Stimulated activated naive CD8-positive, alpha-beta T cell treated with anti-CD3 and anti-CD28 coated beads, Interleukin-15, amount 100 ng/mL, for 72 hours (primary cell): ENCODE results near the gene POLDIP2.

ENCODE experiments used
- ATAC-seq: fragments of 150-1000 bp; cut with Tn5 transposase; 2 replicates; pipeline ENCODE4 v1.10.0; 2021; ENCODE audit warnings: mild to moderate bottlenecking, moderate library complexity
- DNase-seq, 2 donors: peaks; one replicate each; pipeline ENCODE4 v3.0.0; 2021 to 2022
- H3K27ac Mint-ChIP-seq, 2 donors: one replicate each; pipeline ENCODE4 v1.8.0; 2022; ENCODE audit warnings: mild to moderate bottlenecking in 2 of 2, mixed read lengths in 2 of 2, moderate library complexity in 2 of 2
- H3K27me3 Mint-ChIP-seq: one replicate; pipeline ENCODE4 v1.8.0; 2022; ENCODE audit warnings: mixed read lengths
- H3K4me1 Mint-ChIP-seq: one replicate; pipeline ENCODE4 v1.8.0; 2022; ENCODE audit warnings: mild to moderate bottlenecking, mixed read lengths
- H3K4me3 Mint-ChIP-seq, 2 donors: one replicate each; pipeline ENCODE4 v1.8.0; 2022; ENCODE audit warnings: mild to moderate bottlenecking in 2 of 2, mixed read lengths in 2 of 2, moderate library complexity in 1 of 2
- H3K9me3 Mint-ChIP-seq, 2 donors: one replicate each; pipeline ENCODE4 v1.8.0; 2022; ENCODE audit warnings: mixed read lengths in 2 of 2

POLDIP2 gene

GRCh38 chr17:28338056-28338768, 19.1 kb downstream of the POLDIP2 start:
- Mint-ChIP-seq H3K4me1 (peaks cover 51% of the 10 kb centered on the region), H3K4me3 (no peak overlapping the region), H3K27ac (peak overlapping the region in 1 of 2 donors; percentile 65), H3K27me3 (no peaks in the 10 kb centered on the region), H3K9me3 (no peaks in the 10 kb centered on the region)
- ATAC-seq (no peak), DNase-seq (no peak)

DNA sequence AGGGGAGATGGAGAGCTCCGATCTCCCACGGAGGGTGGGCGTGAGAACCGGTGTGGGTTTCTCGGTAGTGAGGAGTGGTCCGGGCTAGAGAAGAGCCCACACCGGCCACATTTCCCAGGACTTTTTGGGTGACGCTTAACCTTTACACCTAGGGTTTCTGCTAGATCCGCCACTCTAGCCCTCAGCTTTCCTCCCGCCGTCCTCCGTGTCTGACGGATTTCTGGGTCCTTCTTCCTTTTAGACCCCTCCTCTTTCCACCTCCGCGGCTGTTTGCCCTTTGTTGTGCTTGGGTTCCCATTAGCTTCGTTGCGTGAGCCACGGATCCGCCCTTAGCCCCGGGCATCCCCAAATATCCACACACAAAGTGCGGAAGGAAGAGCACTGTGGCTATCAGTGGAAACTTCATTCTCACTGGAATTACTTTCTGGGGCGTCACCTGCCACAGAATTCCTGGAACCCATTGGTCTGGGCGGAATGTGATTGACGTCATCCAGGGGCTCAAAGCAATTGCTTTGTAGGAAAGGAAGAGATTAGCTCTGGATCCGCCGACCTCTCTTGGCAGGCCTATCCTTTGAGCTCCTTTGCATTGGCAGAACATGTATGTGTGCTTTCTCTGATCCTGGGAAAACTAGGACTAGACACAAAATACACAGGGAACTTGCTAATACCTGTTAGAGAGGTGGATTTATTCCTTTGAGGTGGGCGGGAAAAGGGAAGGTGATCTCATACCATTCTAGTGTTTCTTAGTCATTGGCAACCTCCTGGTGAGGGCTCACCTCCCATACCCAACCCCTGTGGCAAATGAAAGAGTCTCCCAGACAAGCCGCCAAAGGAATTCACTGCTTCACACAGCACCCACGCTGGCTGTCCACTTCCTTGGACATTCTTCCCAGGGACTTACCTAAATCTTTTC, 21.1 kb downstream of the POLDIP2 start:
- Mint-ChIP-seq H3K27ac (peak overlapping the region; percentile 98), H3K27me3 (no peaks in the 10 kb centered on the region), H3K4me1 (peaks cover 51% of the 10 kb centered on the region), H3K9me3 (no peaks in the 10 kb centered on the region), H3K4me3 (peak overlapping the region; percentile 94 to 99)
- DNase-seq, result peak in 1 of 2 donors; percentile 25
- ATAC-seq, result peak; percentile 5

- H3K4me1 Mint-ChIP-seq, result peaks cover 48% of the 10 kb centered on the region
- DNase-seq (peak; percentile 97 to 99), ATAC-seq (peak; percentile 98)
- H3K27me3 Mint-ChIP-seq, result no peaks in the 10 kb centered on the region
- H3K9me3 Mint-ChIP-seq, result no peaks in the 10 kb centered on the region
- H3K27ac Mint-ChIP-seq, result peak within 1 kb of the TSS; percentile 98
- H3K4me3 Mint-ChIP-seq, result peak within 1 kb of the TSS; percentile 94 to 99
These were observed 21.9 kb downstream of the POLDIP2 start, which contains the start of the genes IFT20 and TNFAIP1 for GRCh38 chr17:28335201-28335958. Gene IFT20, minus strand, starts transcription at chr17:28335472. Its CDS starts 3,487 bp downstream, at chr17:28331985. Gene TNFAIP1, plus strand, starts transcription at chr17:28335761. Its CDS starts 3,761 bp downstream, at chr17:28339522.

DNA sequence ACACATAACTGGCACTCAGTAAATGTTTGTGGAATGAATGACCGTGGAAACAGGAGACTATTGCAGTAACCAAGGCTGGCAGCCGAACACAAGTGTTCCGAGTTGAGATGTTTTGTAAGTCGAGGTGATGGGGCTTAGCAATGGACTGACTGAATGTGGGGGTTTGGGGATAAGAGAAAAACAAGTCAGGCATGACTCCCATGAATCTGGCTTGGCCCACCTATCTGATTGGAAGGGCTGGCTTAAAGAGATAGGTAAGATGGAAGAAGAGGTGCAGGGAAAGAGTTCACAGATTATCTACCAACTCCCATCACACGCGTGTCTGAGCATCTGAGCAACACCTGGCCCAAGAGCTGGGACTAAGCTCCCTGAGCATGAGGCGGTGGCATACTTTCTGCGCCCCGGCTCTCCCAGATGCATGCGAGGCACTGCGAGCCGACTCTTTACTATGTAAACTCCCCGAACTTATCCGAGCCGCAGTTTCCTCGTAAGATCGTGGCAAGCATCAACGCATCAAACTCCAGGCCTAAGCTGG, 22.6 kb downstream of the POLDIP2 start:
- Mint-ChIP-seq H3K4me1 (peaks cover 42% of the 10 kb centered on the region), H3K4me3 (peak overlapping the region; percentile 94 to 99), H3K27me3 (no peaks in the 10 kb centered on the region), H3K9me3 (no peaks in the 10 kb centered on the region), H3K27ac (peak overlapping the region; percentile 90 to 95)
- DNase-seq, result no peak
- no peak for ATAC-seq

DNA sequence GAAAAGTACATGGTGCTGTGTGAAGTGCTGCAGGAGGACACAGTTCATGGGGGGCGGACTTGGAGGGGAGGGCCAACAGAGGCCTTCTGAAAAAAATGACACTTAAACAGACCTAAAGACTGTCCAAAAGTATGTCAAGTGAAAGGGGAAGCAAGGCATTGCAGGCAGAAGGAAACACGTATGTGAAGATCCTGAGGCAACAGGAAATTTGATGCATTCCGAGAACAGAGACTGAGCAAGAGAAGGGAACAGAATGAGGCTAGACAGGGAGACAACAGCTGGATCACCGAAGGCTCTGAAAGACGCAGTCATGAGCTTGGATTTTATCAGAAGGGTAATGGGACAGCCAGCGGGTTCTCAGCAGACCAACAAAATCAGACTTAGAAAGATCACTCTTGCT, 23.2 kb downstream of the POLDIP2 start:
- ATAC-seq (no peak), DNase-seq (no peak)
- Mint-ChIP-seq H3K27me3 (no peaks in the 10 kb centered on the region), H3K4me1 (peaks cover 42% of the 10 kb centered on the region), H3K4me3 (peak overlapping the region; percentile 94 to 99), H3K27ac (peak overlapping the region; percentile 38 to 59), H3K9me3 (no peaks in the 10 kb centered on the region)

- ATAC-seq (no peak), DNase-seq (no peak)
- peak overlapping the region in 1 of 2 donors; percentile 94 for H3K4me3 Mint-ChIP-seq
These were observed 24.1 kb downstream of the POLDIP2 start for GRCh38 chr17:28333083-28333746.

DNA sequence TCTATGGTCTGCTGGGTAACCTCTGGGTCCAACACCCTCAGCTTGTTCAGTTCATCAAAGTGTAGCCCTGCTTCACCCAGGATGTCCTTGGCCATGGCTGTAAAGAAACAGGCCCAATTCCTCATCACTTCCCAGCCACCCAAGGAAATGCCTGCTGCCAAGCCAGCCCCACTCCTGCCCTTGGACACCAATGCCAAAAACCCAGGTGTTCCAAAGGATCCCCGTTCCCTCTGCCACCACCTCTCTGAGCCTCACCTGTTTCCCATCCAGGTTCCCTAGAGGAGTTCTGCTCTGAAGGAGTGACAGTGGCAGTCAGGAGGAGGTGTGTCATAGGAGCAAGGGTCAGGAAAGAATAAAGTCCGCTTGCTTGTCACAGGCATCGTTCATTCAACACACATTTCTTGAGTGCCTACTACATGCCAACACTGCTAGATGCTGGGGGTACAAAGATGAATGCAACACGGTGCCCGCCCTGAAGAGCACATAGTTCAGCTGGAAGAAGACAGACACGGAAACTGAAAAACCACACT, 25.4 kb downstream of the POLDIP2 start:
- no peak overlapping the region for H3K4me3 Mint-ChIP-seq
- no peaks in the 10 kb centered on the region for H3K9me3 Mint-ChIP-seq
- no peak for DNase-seq
- no peaks in the 10 kb centered on the region for H3K27me3 Mint-ChIP-seq
- H3K4me1 Mint-ChIP-seq, result peaks cover 27% of the 10 kb centered on the region
- no peak for ATAC-seq
- no peak overlapping the region for H3K27ac Mint-ChIP-seq

More at GRCh38 chr17:28333083-28333746, 24.1 kb downstream of the POLDIP2 start:
- Mint-ChIP-seq H3K27ac (peak overlapping the region in 1 of 2 donors; percentile 7), H3K4me1 (peaks cover 37% of the 10 kb centered on the region), H3K9me3 (no peaks in the 10 kb centered on the region), H3K27me3 (no peaks in the 10 kb centered on the region)

DNA sequence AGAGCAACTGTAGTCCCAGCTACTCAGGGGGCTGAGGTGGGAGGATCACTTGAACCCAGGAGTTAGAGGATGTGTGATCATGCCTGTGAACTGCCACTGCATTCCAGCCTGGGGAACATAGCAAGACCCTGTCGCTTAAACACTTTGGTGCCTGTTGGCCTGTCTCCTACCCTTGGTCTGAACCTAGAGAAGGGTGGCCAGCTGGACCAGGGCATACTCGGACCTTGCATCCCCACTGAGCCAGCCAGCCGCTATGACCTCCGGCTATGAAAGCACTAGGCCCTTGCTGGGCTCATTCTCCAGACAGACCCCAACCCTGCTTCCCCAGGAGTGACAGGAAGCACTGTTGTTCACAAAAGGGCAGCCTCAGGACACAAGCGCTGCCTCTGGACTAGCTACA, 26.7 kb downstream of the POLDIP2 start:
- Mint-ChIP-seq H3K9me3 (no peaks in the 10 kb centered on the region), H3K27me3 (no peaks in the 10 kb centered on the region), H3K4me3 (no peak overlapping the region), H3K27ac (peak overlapping the region in 1 of 2 donors; percentile 76), H3K4me1 (peaks cover 27% of the 10 kb centered on the region)
- ATAC-seq (no peak), DNase-seq (no peak)

- DNase-seq (no peak), ATAC-seq (no peak)
- Mint-ChIP-seq H3K27me3 (no peaks in the 10 kb centered on the region), H3K27ac (no peak overlapping the region), H3K4me1 (peaks cover 11% of the 10 kb centered on the region), H3K9me3 (no peaks in the 10 kb centered on the region), H3K4me3 (no peak overlapping the region)
These were observed 29.0 kb downstream of the POLDIP2 start for GRCh38 chr17:28328325-28328724.

- H3K27me3 Mint-ChIP-seq, result no peaks in the 10 kb centered on the region
- H3K9me3 Mint-ChIP-seq, result no peaks in the 10 kb centered on the region
- DNase-seq (no peak), ATAC-seq (no peak)
- H3K27ac Mint-ChIP-seq, result no peak overlapping the region
- no peak overlapping the region for H3K4me3 Mint-ChIP-seq
- peaks cover 11% of the 10 kb centered on the region for H3K4me1 Mint-ChIP-seq
These were observed 29.6 kb downstream of the POLDIP2 start for GRCh38 chr17:28327709-28328108.

DNA sequence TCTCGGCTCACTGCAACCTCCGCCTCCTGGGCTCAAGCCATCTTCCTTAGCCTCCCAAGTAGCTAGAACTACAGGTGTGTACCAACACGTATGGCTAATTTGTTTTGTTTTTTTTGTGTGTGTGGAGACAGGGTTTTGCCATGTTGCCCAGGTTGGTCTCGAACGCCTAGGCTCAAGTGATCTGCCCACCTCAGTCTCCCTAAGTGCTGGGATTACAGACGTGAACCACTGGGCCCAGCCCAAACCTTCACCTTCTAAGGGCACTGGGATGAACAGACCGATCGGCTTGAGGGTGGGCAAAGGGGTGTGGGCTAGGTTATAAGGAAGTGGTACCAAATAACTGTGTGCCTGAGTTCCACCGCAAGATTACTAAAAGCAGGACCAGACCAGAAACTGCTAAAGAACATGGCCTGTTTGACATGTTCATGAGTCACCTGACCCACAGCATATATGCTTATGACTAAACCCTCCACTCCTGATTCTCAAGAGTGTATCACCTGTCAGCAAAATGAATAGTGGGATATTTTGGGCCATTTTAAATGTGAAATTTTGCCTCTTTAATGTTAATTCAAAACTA, 30.2 kb downstream of the POLDIP2 start:
- Mint-ChIP-seq H3K4me3 (no peak overlapping the region), H3K27ac (no peak overlapping the region), H3K4me1 (peaks cover 11% of the 10 kb centered on the region), H3K9me3 (no peaks in the 10 kb centered on the region), H3K27me3 (no peaks in the 10 kb centered on the region)
- DNase-seq (peak in 1 of 2 donors; percentile 45), ATAC-seq (peak; percentile 99)

DNA sequence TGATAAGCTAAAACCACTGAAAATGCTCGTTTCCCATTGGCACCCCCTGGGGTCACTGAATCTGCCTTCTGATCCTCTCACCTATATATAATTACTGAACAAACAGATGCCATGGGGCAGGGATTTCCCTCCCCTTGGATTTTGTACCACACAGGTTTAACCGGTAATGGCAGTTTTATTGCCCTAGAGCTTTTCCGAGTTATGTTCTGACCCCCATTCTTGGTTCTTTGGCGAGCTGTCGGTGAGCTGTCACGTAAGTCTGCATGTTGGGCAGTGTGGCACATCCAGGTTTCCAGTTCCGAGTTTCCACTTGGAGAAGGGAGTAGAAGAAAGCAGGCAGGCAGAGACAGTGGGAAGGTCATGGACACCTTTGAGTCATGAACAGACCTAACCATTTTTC, 31.2 kb downstream of the POLDIP2 start:
- Mint-ChIP-seq H3K27me3 (no peaks in the 10 kb centered on the region), H3K4me1 (peaks cover 19% of the 10 kb centered on the region), H3K9me3 (no peaks in the 10 kb centered on the region), H3K27ac (peak overlapping the region in 1 of 2 donors; percentile 15), H3K4me3 (no peak overlapping the region)
- ATAC-seq (no peak), DNase-seq (no peak)

DNA sequence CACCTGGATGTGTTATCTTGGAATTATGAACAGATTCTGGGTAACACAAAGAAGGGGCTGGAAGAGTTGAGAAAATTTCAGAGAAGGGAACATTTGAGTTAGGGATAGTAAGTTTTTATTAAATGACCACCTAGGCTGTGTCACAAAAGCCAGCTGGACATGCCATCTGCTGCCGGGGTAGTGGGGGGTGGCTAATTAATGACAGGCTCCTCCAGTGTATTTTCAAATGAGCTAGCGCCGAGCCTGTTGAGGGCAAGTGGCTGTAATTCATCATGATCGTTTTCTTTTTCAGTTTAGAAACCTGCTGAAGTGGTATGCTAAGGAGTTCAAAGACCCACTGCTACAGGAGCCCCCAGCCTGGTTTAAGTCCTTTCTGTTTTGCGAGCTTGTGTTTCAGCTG, 32.1 kb downstream of the POLDIP2 start:
- DNase-seq, result no peak
- no peaks in the 10 kb centered on the region for H3K9me3 Mint-ChIP-seq
- no peaks in the 10 kb centered on the region for H3K27me3 Mint-ChIP-seq
- peaks cover 28% of the 10 kb centered on the region for H3K4me1 Mint-ChIP-seq
- ATAC-seq, result no peak
- no peak overlapping the region for H3K4me3 Mint-ChIP-seq
- no peak overlapping the region for H3K27ac Mint-ChIP-seq

DNA sequence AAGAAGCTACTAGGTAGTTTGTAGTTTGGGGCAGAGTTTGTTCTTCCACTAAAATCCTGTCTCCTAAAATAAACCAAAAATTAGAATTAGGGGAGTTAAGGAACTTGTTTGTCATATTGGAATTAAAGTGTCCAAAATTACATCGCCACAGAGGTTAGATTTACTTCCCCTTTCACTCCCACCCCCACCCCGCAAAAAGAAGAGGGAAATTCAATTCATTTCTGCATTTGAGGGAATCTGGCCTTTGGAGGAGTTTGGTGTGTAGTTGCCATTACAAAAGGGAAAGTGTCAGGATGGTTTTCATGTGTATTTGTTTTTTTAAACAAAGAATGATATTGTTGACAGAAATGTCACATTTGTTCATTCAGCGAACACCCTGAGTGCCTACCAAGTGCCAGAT, 32.5 kb downstream of the POLDIP2 start:
- H3K4me1 Mint-ChIP-seq, result peaks cover 32% of the 10 kb centered on the region
- H3K4me3 Mint-ChIP-seq, result no peak overlapping the region
- no peaks in the 10 kb centered on the region for H3K27me3 Mint-ChIP-seq
- H3K27ac Mint-ChIP-seq, result no peak overlapping the region
- no peak for ATAC-seq
- no peak for DNase-seq
- H3K9me3 Mint-ChIP-seq, result no peaks in the 10 kb centered on the region
